GM12878 (cell line): ENCODE results near the gene BANP. TPM values are rescaled to one million over a fixed set of nuclear protein-coding genes. Genes with fewer than 3 reads are reported as not detected.

ENCODE experiments used
- ATAC-seq: fragments of 200-7000 bp; cut with Tn5 transposase; 3 replicates; pipeline ENCODE4 v1.9.1; 2020; ENCODE audit warnings: mild to moderate bottlenecking, moderate library complexity
- BruUV-seq: library from RNA; stranded (reverse); fragments of 400-500 nt; replicated peaks from 2 replicates; lab custom pipeline; 2021; lab: Mats Ljungman, UMichigan
- CTCF ChIA-PET: fragments of 300-600 bp; sonication (Branson Sonifier 250); formaldehyde crosslinking; extraction: SDS; loops from one replicate; lab custom pipeline; 2021; ENCODE audit warnings: inconsistent platforms; lab: Yijun Ruan, JAX
- POLR2A ChIA-PET: fragments of 350-600 bp; formaldehyde crosslinking; extraction: SDS; loops from one replicate; lab custom pipeline; 2021; ENCODE audit warnings: inconsistent platforms; lab: Charles Lee
- RAD21 ChIA-PET: fragments of 300-600 bp; sonication (Branson Sonifier 250); formaldehyde crosslinking; loops from one replicate; lab custom pipeline; 2023; ENCODE audit warnings: antibody characterized with exemption; ENCODE audit not compliant: unreplicated experiment; lab: Charles Lee
- SMC1A ChIA-PET: fragments of 300-600 bp; sonication (Branson Sonifier 250); formaldehyde crosslinking; loops from one replicate; lab custom pipeline; 2023; ENCODE audit not compliant: unreplicated experiment, uncharacterized antibody; lab: Charles Lee
- DNase-seq: peaks from one replicate; pipeline ENCODE4 v3.0.0-alpha.2; 2011; ENCODE audit warnings: low read depth, low spot score
- FAIRE-seq: peaks from 3 replicates; lab custom pipeline; 2011; peaks lifted over from hg19 to GRCh38; lab: Jason Lieb, UNC
- H2AFZ ChIP-seq: 2 replicates; pipeline ENCODE4 v1.6.0; 2011; ENCODE audit warnings: low read depth, low read length, control low read depth; ENCODE audit not compliant: control insufficient read depth
- H3K27ac ChIP-seq: 2 replicates; pipeline ENCODE4 v1.5.1; 2011; ENCODE audit warnings: control low read depth; ENCODE audit not compliant: control insufficient read depth, insufficient read depth
- H3K27me3 ChIP-seq, 2 experiments: replicated peaks in 1 of 2; 2 replicates each; pipeline versions ENCODE4 v1.6.0 to v1.6.1; 2011; ENCODE audit warnings: low read length in 1 of 2; ENCODE audit not compliant: control insufficient read depth in 2 of 2, insufficient read depth in 2 of 2
- H3K36me3 ChIP-seq, 2 experiments: 2 replicates each; pipeline ENCODE4 v1.5.1; 2011; ENCODE audit warnings: low read length in 1 of 2; ENCODE audit not compliant: control insufficient read depth in 2 of 2, insufficient read depth in 2 of 2
- H3K4me1 ChIP-seq: 2 replicates; pipeline ENCODE4 v1.6.1; 2011; ENCODE audit warnings: mild to moderate bottlenecking, low read length, moderate library complexity, mixed read lengths; ENCODE audit not compliant: control insufficient read depth, insufficient read depth
- H3K4me2 ChIP-seq: 2 replicates; pipeline ENCODE4 v1.6.0; 2011; ENCODE audit warnings: control low read depth; ENCODE audit not compliant: control insufficient read depth, insufficient read depth
- H3K4me3 ChIP-seq: fragments of 200-600 bp; sonication (generic); 2 replicates; pipeline ENCODE4 v1.5.1; 2016
- H3K79me2 ChIP-seq: 2 replicates; pipeline ENCODE4 v1.6.0; 2011; ENCODE audit warnings: low read length; ENCODE audit not compliant: control insufficient read depth, insufficient read depth
- H3K9ac ChIP-seq: 2 replicates; pipeline ENCODE4 v1.8.0; 2011; ENCODE audit warnings: low read length, control low read depth, mixed read lengths; ENCODE audit not compliant: control insufficient read depth, insufficient read depth
- H3K9me3 ChIP-seq: replicated peaks from 3 replicates; pipeline ENCODE4 v1.5.1; 2011; ENCODE audit warnings: mild to moderate bottlenecking, low read length; ENCODE audit not compliant: control insufficient read depth, insufficient read depth
- H4K20me1 ChIP-seq: 2 replicates; pipeline ENCODE4 v1.6.0; 2011; ENCODE audit not compliant: control insufficient read depth, insufficient read depth
- ATF3 ChIP-seq: IDR thresholded peaks from 2 replicates; pipeline ENCODE4 v1.6.1; 2011; ENCODE audit warnings: low read depth, mild to moderate bottlenecking, low read length, moderate library complexity, borderline replicate concordance; ENCODE audit errors: extremely low read depth
- BHLHE40 ChIP-seq, 2 experiments: fragments of 450-650 bp in 1 of 2; IDR thresholded peaks; 2 replicates each; pipeline ENCODE4 v1.6.1; 2011 to 2017; ENCODE audit warnings: low read depth in 2 of 2, borderline replicate concordance in 1 of 2, improper control_type of control experiment in 1 of 2, low read length in 1 of 2, mild to moderate bottlenecking in 1 of 2
- CBX3 ChIP-seq: fragments of 200-600 bp; sonication (generic); IDR thresholded peaks from 2 replicates; pipeline ENCODE4 v1.6.1; 2016; ENCODE audit warnings: low read depth, borderline replicate concordance
- CBX5 ChIP-seq: sonication (generic); IDR thresholded peaks from 2 replicates; pipeline ENCODE4 v1.6.1; 2016; ENCODE audit warnings: low read depth, moderate library complexity, mild to moderate bottlenecking, inconsistent platforms
- E2F4 ChIP-seq: IDR thresholded peaks from 2 replicates; pipeline ENCODE4 v1.6.1; 2012; ENCODE audit warnings: low read depth, low read length, improper control_type of control experiment
- E2F8 ChIP-seq: fragments of 450-650 bp; IDR thresholded peaks from 2 replicates; pipeline ENCODE4 v1.6.1; 2018; ENCODE audit warnings: mild to moderate bottlenecking, low read depth, moderate library complexity; ENCODE audit not compliant: partially characterized antibody
- IRF3 ChIP-seq: fragments of 450-650 bp; IDR thresholded peaks from 2 replicates; pipeline ENCODE4 v1.6.1; 2014; ENCODE audit warnings: mild to moderate bottlenecking
- IRF5 ChIP-seq: fragments of 450-650 bp; IDR thresholded peaks from 2 replicates; pipeline ENCODE4 v1.6.1; 2017; ENCODE audit warnings: borderline replicate concordance
- KAT2A ChIP-seq: conservative IDR thresholded peaks from 2 replicates; pipeline ENCODE4 v1.6.1; 2011; ENCODE audit warnings: low read depth, low read length; ENCODE audit not compliant: control insufficient read depth
- NBN ChIP-seq: fragments of 450-650 bp; IDR thresholded peaks from 2 replicates; pipeline ENCODE4 v1.6.1; 2016
- RAD51 ChIP-seq: fragments of 450-650 bp; IDR thresholded peaks from 2 replicates; pipeline ENCODE4 v1.6.1; 2016; ENCODE audit warnings: moderate library complexity, mild to moderate bottlenecking, inconsistent platforms
- SMC3 ChIP-seq: IDR thresholded peaks from 2 replicates; pipeline ENCODE4 v1.6.1; 2011; ENCODE audit warnings: low read length, improper control_type of control experiment, borderline replicate concordance
- ZBTB4 ChIP-seq: fragments of 450-650 bp; formaldehyde crosslinking; IDR thresholded peaks from 2 replicates; pipeline ENCODE4 v1.4.0; 2022; ENCODE audit warnings: mild to moderate bottlenecking, moderate library complexity
- WGBS: methylation state at CpG from one replicate; pipeline ENCODE4 v1.1.6; 2016; ENCODE audit warnings: low lambda C conversion rate; ENCODE audit not compliant: insufficient replicate concordance, insufficient coverage; ENCODE audit errors: missing lambda C conversion rate; 5-methylcytosine and 5-hydroxymethylcytosine counted together
- in situ Hi-C: fragments of 300-500 bp; cut with MboI; formaldehyde crosslinking; loops from 9 replicates; pipeline ENCODE4 v1.14.3; 2018; ENCODE audit warnings: mixed read lengths
- intact Hi-C: fragments of 100-400 bp; cut with micrococcal nuclease; formaldehyde crosslinking; loops from one replicate; pipeline ENCODE4 v1.14.2; 2022; ENCODE audit not compliant: unreplicated experiment
- polyA plus RNA-seq, 11 experiments: library from polyadenylated mRNA; depleted of rRNA in 4 of 11; unstranded in 6 of 11; stranded (reverse) in 5 of 11; fragments of >200 nt; fragmentation: Nextera tagmentation in 4 of 11; fragmentation: Illumina TruSeq in 1 of 11; extraction: Ambion mirVana in 4 of 11; extraction: Trizol in 1 of 11; gene quantifications; 1 replicate in 1 of 11; 2 replicates in 10 of 11; pipeline versions ENCODE4 v1.2.1 to v1.2.3, GENCODE V29; 2011 to 2016; ENCODE audit warnings: inconsistent platforms in 2 of 11, missing spikeins in 2 of 11, low read depth in 1 of 11
- total RNA-seq, 4 experiments: library from RNA; depleted of rRNA in 3 of 4; stranded (reverse); fragments of >200 nt in 3 of 4; fragmentation: Illumina TruSeq in 1 of 4; extraction: Trizol in 1 of 4; gene quantifications; 2 replicates each; pipeline versions ENCODE4 v1.2.1 to v1.2.3, GENCODE V29; 2013 to 2021

BANP gene
- total and polyA plus RNA-seq, 10 of the 15 experiments (the other 5 are each of a cell fraction or from before 2014, with no cell fraction given) = 3.9 to 21.9 (median 12.2) TPM

- no peak overlapping the region for H3K4me2 ChIP-seq
- ChIA-PET CTCF (no interaction called here), RAD21 (no interaction called here)
Measured at GRCh38 chr16:88070989-88071625, 119.9 kb downstream of the BANP start.

More at GRCh38 chr16:88070989-88071625, 119.9 kb downstream of the BANP start:
- no peaks in the 10 kb centered on the region for H3K9me3 ChIP-seq
- ATAC-seq (no peak), FAIRE-seq (no peak), DNase-seq (no peak)
- no peak overlapping the region for H2AFZ ChIP-seq
- SMC1A ChIA-PET = no interaction called here
- no peaks in the 10 kb centered on the region for H3K79me2 ChIP-seq
- H3K9ac ChIP-seq = no peak overlapping the region
- H3K4me3 ChIP-seq = no peak overlapping the region
- intact Hi-C loops (no loop called here), in situ Hi-C loops (no loop called here)
- POLR2A ChIA-PET = no interaction called here
- H3K36me3 ChIP-seq = peaks cover 0 to 1% of the 10 kb centered on the region in 2 experiments; a peak in 3 of 4 replicates
- BruUV-seq = no TSS peak
- 94% methylated on average over 23 of the region's 23 CpGs for WGBS
- peaks cover 19% of the 10 kb centered on the region for H3K4me1 ChIP-seq
- no peak overlapping the region for H3K27ac ChIP-seq
- TF ChIP-seq E2F4 = no peak
- TF ChIP-seq E2F8 = no peak
- TF ChIP-seq CBX3 = no peak
- TF ChIP-seq IRF3 = no peak
- TF ChIP-seq BHLHE40 (IDR thresholded peaks at IDR 0.05; ENCODE audit: borderline replicate concordance in 1 of 2, low read depth in 2 of 2, low read length in 1 of 2) = no peak
- no peak for TF ChIP-seq CBX5
- TF ChIP-seq ZBTB4 (CRISPR knock-in tag) = no peak
- TF ChIP-seq SMC3 = no peak
- TF ChIP-seq ATF3 = no peak
- no peak for TF ChIP-seq RAD51
- TF ChIP-seq IRF5 = no peak
- TF ChIP-seq KAT2A = no peak
- no peak for TF ChIP-seq NBN
- TF ChIP-seq, all 136 proteins: peak for 0
- Histone ChIP-seq H4K20me1 (no peaks in the 10 kb centered on the region), H3K27me3 (no peaks in the 10 kb centered on the region)
